ENCODE measurements around the gene SLC40A1.

The SLC40A1 gene

GRCh38 chr2:189512879-189513278 lies 67.7 kb downstream of the SLC40A1 start:
- no peak for DNase-seq (ENCODE audit: low spot score)

DNA sequence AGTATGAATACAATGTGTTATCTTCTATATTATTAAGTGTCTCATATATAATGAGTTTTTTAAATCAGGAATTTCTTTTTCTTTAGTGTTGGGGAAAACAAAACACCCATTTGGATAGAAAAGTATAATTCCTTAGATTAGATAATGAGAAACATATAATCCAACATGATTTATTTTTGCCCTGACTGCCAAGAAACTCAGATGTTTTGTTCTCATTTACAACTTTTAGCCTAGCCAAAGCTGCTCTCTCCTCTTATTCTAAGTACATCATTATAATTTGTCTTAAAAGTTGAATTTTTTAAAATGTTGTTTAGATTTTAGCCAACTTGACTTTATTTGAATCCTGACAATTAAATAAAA lies 68.6 kb downstream of the SLC40A1 start:
- DNase-seq (ENCODE audit: low spot score) = no peak

DNA sequence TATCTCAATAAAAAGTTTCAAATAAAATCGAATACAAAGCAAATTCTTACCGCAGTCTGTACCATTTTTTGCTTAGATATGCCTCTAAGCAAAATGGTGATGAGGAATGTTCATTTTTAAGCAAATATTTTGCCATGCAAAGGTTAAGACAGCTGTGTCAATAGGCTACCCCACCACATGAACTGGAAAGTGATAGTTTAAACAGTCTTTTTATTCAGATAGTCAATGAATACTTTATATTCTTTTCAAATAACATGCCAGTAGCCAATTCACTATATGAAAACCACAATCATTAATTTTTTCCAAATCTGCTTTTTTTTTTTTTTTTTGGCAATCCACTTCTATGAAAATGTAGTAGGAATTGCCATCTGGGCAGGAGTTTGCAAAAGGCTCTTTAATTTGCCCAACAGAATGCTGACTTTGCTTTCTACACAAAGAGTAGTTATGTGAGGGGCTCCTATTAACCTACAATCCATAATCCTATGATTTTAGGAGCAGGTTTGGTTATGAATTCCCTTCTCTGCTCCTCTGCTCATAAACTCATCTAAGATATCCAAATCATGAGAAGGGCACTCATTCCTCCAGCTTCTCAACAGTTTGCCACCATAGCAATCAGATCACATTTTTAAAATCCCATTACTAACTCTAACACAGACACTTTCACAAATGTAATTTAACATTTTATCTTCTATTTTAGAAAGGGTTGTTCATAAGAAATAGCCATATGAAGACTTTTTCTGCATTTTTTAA lies 69.2 kb downstream of the SLC40A1 start:
- DNase-seq (ENCODE audit: low spot score) = no peak
